Mucosa of rectum (tissue), 2 donors: Measurements from ENCODE around the gene FAM24A.
"Not testable (repeated sequence)": the region's sequence is repeated elsewhere in the genome, so short reads cannot be mapped to it uniquely, and the experiment has no call there.

Experiments used
- H3K27ac ChIP-seq, 2 donors: one replicate each; pipeline ENCODE4 v1.7.0; 2013; ENCODE audit warnings: inconsistent platforms in 2 of 2, low read depth in 2 of 2, low read length in 2 of 2
- H3K27me3 ChIP-seq, 2 donors: one replicate each; pipeline ENCODE4 v1.7.0; 2013; ENCODE audit warnings: low read length in 2 of 2; ENCODE audit not compliant: control insufficient read depth in 2 of 2, insufficient read depth in 2 of 2
- H3K36me3 ChIP-seq, 2 donors: one replicate each; pipeline ENCODE4 v1.7.0; 2013; ENCODE audit warnings: low read length in 2 of 2; ENCODE audit not compliant: control insufficient read depth in 2 of 2, insufficient read depth in 2 of 2
- H3K4me1 ChIP-seq, 2 donors: one replicate each; pipeline ENCODE4 v1.7.0; 2013; ENCODE audit warnings: low read length in 2 of 2, mild to moderate bottlenecking in 1 of 2; ENCODE audit not compliant: control insufficient read depth in 2 of 2, insufficient read depth in 2 of 2
- H3K4me3 ChIP-seq, 2 donors: one replicate each; pipeline ENCODE4 v1.7.0; 2013; ENCODE audit warnings: low read length in 2 of 2
- H3K9ac ChIP-seq, 2 donors: one replicate each; pipeline ENCODE4 v1.7.0; 2013; ENCODE audit warnings: low read length in 2 of 2, low read depth in 1 of 2, mild to moderate bottlenecking in 1 of 2
- H3K9me3 ChIP-seq, 2 donors: one replicate each; pipeline ENCODE4 v1.7.0; 2013; ENCODE audit warnings: low read length in 2 of 2; ENCODE audit not compliant: control insufficient read depth in 2 of 2
- donor health status: healthy.
- donor health status: Normal muscosa, but diverticular disease.

FAM24A gene

GRCh38 chr10:122910310-122910709, at the start of gene FAM24A:
Gene FAM24A (plus strand): TSS chr10:122910610. CDS start chr10:122911635, 1,025 bp downstream.
- Histone ChIP-seq H3K9ac (no peak within 1 kb of the TSS), H3K27ac (no peak within 1 kb of the TSS), H3K27me3 (no peaks in the 10 kb centered on the region), H3K4me1 (no peaks in the 10 kb centered on the region), H3K36me3 (no peaks in the 10 kb centered on the region), H3K4me3 (no peak within 1 kb of the TSS), H3K9me3 (no peaks in the 10 kb centered on the region)

GRCh38 chr10:122861711-122862161, 48.7 kb upstream of the FAM24A start:
- Histone ChIP-seq H3K9me3 (no peaks in the 10 kb centered on the region), H3K4me3 (no peak overlapping the region), H3K36me3 (no peaks in the 10 kb centered on the region), H3K27ac (no peak overlapping the region), H3K27me3 (no peaks in the 10 kb centered on the region), H3K9ac (no peak overlapping the region), H3K4me1 (no peaks in the 10 kb centered on the region)

- H3K4me1 ChIP-seq = no peaks in the 10 kb centered on the region
- no peak overlapping the region for H3K4me3 ChIP-seq
- no peak overlapping the region for H3K9ac ChIP-seq
- no peak overlapping the region for H3K27ac ChIP-seq
- H3K36me3 ChIP-seq = no peaks in the 10 kb centered on the region
- no peaks in the 10 kb centered on the region for H3K9me3 ChIP-seq
- H3K27me3 ChIP-seq = no peaks in the 10 kb centered on the region
These were observed 46.9 kb upstream of the FAM24A start for GRCh38 chr10:122863216-122864193.

- H3K27me3 ChIP-seq = no peaks in the 10 kb centered on the region
- no peak overlapping the region for H3K4me3 ChIP-seq
- H3K9me3 ChIP-seq = no peaks in the 10 kb centered on the region
- H3K27ac ChIP-seq = no peak overlapping the region
- H3K36me3 ChIP-seq = no peaks in the 10 kb centered on the region
- no peak overlapping the region for H3K9ac ChIP-seq
- no peaks in the 10 kb centered on the region for H3K4me1 ChIP-seq
These were observed 46.2 kb upstream of the FAM24A start for GRCh38 chr10:122864194-122864592.

GRCh38 chr10:122864901-122865300, 45.5 kb upstream of the FAM24A start:
- no peak overlapping the region for H3K27ac ChIP-seq
- no peaks in the 10 kb centered on the region for H3K36me3 ChIP-seq
- no peaks in the 10 kb centered on the region for H3K4me1 ChIP-seq
- no peak overlapping the region for H3K9ac ChIP-seq
- H3K27me3 ChIP-seq = no peaks in the 10 kb centered on the region
- no peaks in the 10 kb centered on the region for H3K9me3 ChIP-seq
- H3K4me3 ChIP-seq = no peak overlapping the region

GRCh38 chr10:122866757-122867482, 43.5 kb upstream of the FAM24A start:
- not testable (repeated sequence) for H3K27me3 ChIP-seq, H3K4me3 ChIP-seq, H3K9ac ChIP-seq, H3K4me1 ChIP-seq, H3K27ac ChIP-seq, H3K36me3 ChIP-seq, H3K9me3 ChIP-seq

- H3K4me1 ChIP-seq, H3K9me3 ChIP-seq, H3K27me3 ChIP-seq, H3K27ac ChIP-seq, H3K36me3 ChIP-seq, H3K9ac ChIP-seq, H3K4me3 ChIP-seq: not testable (repeated sequence)
These were observed 41.6 kb upstream of the FAM24A start for GRCh38 chr10:122868768-122869167.

- H3K9ac ChIP-seq, H3K4me3 ChIP-seq, H3K27ac ChIP-seq, H3K4me1 ChIP-seq, H3K27me3 ChIP-seq, H3K9me3 ChIP-seq, H3K36me3 ChIP-seq: not testable (repeated sequence)
These were observed 38.5 kb upstream of the FAM24A start for GRCh38 chr10:122871947-122872346.

- H3K9ac ChIP-seq = no peak overlapping the region
- H3K4me3 ChIP-seq = no peak overlapping the region
- H3K27ac ChIP-seq = no peak overlapping the region
- H3K27me3 ChIP-seq = no peaks in the 10 kb centered on the region
- no peaks in the 10 kb centered on the region for H3K36me3 ChIP-seq
- H3K4me1 ChIP-seq = peaks cover 3 to 10% of the 10 kb centered on the region in 2 donors
- no peaks in the 10 kb centered on the region for H3K9me3 ChIP-seq
These were observed 34.5 kb upstream of the FAM24A start for GRCh38 chr10:122875843-122876466.

GRCh38 chr10:122876467-122876855, 33.9 kb upstream of the FAM24A start:
- Histone ChIP-seq H3K9me3 (no peaks in the 10 kb centered on the region), H3K9ac (no peak overlapping the region), H3K4me1 (peaks cover 3 to 10% of the 10 kb centered on the region in 2 donors), H3K27me3 (no peaks in the 10 kb centered on the region), H3K36me3 (no peaks in the 10 kb centered on the region), H3K4me3 (no peak overlapping the region), H3K27ac (no peak overlapping the region)
